ENCODE data around the gene EPHA4.

EPHA4 gene

GRCh38 chr2:221467610-221468009 is 104.5 kb downstream of the EPHA4 start:
- DNase-seq, result no peak

GRCh38 chr2:221466744-221467143 is 105.4 kb downstream of the EPHA4 start:
- DNase-seq, result no peak

DNA sequence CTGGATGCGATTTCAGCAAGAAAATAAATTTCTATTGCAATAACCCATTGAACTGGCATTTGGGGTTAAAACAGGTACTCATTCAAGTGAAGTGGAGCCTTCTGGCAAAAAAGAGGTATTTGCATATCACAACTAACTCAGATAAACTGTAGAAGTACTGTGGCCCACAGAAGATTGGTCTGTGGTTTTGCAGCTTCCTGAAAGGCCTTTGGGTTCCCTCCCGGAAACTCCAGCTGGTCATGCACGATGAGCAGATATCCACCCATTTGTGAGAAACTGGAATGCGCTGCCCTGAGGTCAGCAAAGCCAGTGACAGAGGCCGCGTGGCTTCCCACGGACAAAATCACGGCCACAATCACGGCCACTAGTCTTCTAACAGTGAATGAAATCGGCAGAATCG is 106.3 kb downstream of the EPHA4 start:
- peak in 1 of 5 donors; percentile 24 for DNase-seq

GRCh38 chr2:221464971-221465370 is 107.1 kb downstream of the EPHA4 start:
- DNase-seq, result no peak

DNA sequence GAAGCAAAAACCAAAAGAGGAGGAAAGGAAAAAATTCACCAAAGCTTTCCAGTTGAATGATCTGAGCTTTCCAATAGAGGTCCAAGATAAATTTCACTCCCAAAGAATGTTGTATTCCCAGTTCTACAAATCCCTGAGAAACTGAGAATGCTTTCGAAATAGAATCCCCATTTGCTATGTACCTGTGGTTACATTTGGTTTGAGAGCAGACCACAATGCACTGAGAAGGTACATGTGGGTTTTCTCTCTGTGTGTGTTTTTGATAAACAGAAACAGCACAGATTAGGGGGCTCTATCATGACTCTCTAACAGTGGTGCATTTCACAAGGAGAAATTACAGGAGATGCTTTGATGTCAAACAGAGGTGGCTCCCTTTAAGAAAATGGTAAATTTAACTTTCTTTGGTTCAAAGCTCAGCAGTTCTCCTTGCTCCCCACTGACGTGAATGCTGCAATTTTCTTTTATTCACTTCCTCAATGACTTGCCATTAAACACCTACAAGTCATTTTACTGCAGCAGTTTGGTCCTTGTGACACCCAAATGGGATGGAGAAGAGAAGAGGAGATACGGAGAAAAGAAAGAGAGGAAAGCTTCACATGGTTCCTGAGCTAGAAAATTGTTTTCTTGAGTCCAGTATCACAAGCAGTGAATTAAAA is 108.7 kb downstream of the EPHA4 start:
- DNase-seq, result no peak

GRCh38 chr2:221461901-221462300 is 110.2 kb downstream of the EPHA4 start:
- DNase-seq, result no peak

GRCh38 chr2:221460136-221460535 is 112.0 kb downstream of the EPHA4 start:
- DNase-seq, result no peak

- DNase-seq, result no peak
These were observed 113.5 kb downstream of the EPHA4 start for GRCh38 chr2:221458578-221458977.

DNA sequence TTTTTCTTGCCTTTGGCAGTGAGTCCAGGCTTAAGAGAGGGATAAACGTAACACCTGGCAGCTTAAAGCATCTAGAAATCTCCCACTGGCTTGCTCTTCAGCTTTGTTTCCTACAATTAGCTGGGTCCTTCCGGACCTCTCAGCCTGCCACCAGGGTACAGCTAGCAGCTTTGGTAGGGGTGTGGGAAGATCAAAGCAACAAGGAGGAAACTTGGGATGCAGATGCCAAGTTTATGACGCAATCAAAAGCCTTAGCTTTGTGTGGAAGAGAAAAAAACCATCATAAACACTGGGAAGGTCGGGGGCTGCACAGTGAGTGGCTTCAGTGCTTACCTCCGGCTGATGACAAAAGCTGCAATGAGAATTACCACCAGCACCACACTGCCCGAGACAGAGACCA is 116.9 kb downstream of the EPHA4 start:
- no peak for DNase-seq

GRCh38 chr2:221454459-221455105 is 117.5 kb downstream of the EPHA4 start:
- no peak for DNase-seq

GRCh38 chr2:221451862-221452788 is 120.0 kb downstream of the EPHA4 start:
- DNase-seq, result no peak

DNA sequence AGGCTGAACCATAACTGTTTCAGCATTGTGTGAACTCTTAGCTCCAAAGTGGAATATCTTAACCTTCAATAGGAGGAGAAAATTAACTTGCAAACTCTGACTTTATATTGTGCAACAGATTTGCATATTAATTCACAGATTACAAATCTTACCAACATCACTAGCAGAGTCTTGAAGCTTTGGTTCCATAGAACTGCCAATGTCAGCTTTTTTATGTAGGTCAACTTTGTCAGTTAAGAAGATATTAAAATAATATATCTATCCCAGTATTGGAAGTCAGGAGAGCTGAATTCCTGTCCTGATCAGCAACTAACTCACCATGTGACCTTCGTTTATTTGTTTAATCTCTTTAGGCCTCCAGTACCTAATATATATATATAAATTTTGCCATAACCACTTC is 121.8 kb downstream of the EPHA4 start:
- DNase-seq, result no peak

GRCh38 chr2:221449406-221449805 is 122.7 kb downstream of the EPHA4 start:
- no peak for DNase-seq

- DNase-seq, result no peak
These were observed 123.2 kb downstream of the EPHA4 start for GRCh38 chr2:221448844-221449390.

DNA sequence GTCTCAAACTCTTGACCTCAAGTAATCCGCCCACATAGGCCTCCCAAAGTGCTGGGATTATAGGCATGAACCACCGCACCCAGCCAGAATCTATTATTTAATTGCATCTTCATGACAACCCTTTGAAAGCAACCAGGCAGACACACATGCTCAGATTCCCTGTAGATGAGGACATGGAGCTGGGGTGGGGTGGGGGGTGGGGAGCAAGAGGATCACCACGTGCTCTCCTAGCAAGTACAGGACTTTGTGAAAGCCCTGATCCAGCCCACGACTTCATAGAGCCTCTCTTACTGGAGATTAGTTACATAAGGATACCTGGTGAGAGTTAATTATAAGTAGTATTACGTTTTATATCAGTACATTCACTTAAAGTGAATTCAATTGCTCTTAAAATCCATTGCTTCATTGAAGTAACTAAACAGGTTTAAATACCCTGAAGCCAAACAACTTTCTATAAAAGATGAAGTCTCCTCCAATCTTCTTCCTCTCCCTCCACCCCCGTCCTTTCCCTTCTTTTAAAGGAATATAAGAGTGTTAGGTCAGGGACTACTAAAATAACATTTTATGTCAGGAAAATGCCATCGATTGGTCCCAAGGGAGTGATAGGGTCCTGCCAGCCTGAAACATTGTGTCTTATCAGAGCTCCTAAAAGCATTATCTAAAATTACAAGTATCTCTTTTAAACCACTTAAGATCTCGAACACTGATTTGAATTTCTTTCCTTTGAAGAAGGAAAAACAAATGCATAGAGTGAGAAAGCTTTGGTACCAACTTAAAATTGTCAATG is 123.9 kb downstream of the EPHA4 start:
- no peak for DNase-seq

- DNase-seq, result no peak
These were observed 124.8 kb downstream of the EPHA4 start for GRCh38 chr2:221447310-221447709.

DNA sequence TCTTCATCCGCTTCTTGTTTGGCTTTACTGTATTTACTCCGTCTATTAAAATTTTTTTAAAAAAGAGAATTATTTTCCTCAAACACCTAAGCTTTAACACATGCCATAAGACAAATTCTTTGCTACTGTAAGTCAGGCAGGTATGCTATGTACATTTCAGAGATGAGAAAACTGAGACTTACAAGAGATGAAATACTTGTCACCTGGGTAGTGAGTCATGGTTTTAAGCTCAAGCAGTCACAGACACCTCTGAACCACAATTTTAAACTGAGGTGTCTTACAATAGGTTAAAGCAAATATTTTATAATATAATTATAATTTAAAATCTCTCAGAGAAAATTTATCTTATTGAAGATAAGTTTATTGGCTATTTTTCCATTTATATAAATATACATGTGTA is 126.0 kb downstream of the EPHA4 start:
- DNase-seq, result no peak

GRCh38 chr2:221444106-221444505 is 128.0 kb downstream of the EPHA4 start:
- no peak for DNase-seq

DNA sequence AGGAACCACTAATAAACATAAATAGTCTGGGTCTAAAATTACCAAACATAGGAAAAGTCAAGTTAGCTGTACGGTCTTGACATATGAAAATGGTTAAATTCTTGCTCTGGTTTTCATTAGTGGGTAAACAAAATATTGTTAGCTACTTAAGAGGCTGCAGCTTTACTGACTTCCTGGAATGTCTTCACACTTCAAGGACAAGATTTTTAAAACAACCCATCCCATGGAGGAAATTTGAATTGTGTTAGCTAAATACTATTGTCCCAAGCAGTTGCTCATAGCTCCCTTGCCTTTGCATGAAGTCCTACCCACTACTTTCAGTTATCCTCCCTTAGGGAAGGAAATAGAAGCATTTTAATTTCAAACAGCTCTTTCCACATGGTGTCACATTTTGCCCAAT is 128.5 kb downstream of the EPHA4 start:
- no peak for DNase-seq

DNA sequence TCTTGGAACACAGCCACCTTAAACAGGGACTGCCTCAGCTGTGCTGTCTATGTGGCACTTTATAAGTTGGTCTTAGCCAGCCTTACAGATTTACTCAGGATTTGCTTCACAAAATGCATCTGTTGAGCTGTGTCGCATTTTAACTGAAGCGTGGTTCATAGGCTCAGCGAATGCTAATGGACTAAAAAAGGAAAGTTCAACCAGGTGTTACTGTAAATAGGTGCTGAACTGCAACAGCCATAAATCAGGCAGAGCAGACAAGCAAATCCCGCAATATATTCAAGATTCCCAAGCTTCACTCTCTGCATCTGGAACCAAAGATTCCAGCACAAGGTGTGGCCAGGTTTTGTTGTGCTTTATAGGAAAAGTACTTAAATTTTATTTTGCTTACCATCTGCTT is 130.0 kb downstream of the EPHA4 start:
- no peak for DNase-seq

GRCh38 chr2:221439761-221440479 is 132.2 kb downstream of the EPHA4 start:
- DNase-seq, result no peak

DNA sequence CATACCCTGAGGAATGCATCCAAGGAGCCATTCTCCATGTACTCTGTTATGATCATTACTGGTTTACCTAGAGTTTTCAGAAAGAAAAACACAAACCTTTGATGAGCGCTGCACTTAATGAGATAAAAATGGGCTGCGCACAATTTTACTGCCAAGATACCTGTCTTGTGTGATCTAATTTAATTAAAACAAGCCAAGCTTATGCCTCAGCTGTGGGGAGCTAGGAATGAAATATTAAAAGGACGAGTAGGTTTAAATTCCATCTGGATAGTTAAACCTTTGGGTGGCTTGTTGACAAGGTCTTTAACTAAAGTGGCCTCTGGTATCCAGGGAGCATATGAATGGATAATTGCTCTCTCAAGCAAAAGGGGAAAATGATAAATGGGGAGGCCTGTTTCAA is 135.0 kb downstream of the EPHA4 start:
- no peak for DNase-seq

Measured in T-helper 1 cell (primary cell).